SK-N-SH (cell line): ENCODE data around the gene TFAP2E.

ENCODE experiments used
- CHD2 ChIP-seq: fragments of 150-350 bp; IDR thresholded peaks from 2 replicates; pipeline ENCODE4 v1.6.1; 2018; ENCODE audit warnings: low read length; ENCODE audit not compliant: partially characterized antibody
- CTCF ChIP-seq: fragments of 200-600 bp; sonication (generic); IDR thresholded peaks from 2 replicates; pipeline ENCODE4 v1.6.1; 2017; ENCODE audit warnings: antibody characterized with exemption, mild to moderate bottlenecking, moderate library complexity
- EP300 ChIP-seq, 2 experiments: IDR thresholded peaks; 2 replicates each; pipeline versions ENCODE4 v1.4.0 to v1.6.1; 2012; ENCODE audit warnings: borderline replicate concordance in 1 of 2, low read depth in 1 of 2, low read length in 1 of 2
- FOXJ3 ChIP-seq: sonication (generic); formaldehyde crosslinking; IDR thresholded peaks from 2 replicates; pipeline ENCODE4 v1.5.1; 2020; ENCODE audit warnings: mild to moderate bottlenecking, missing genetic modification reagents
- IRF3 ChIP-seq: fragments of 150-350 bp; IDR thresholded peaks from 2 replicates; pipeline ENCODE4 v1.6.1; 2016; ENCODE audit warnings: mild to moderate bottlenecking, low read depth, low read length
- MAX ChIP-seq: IDR thresholded peaks from 2 replicates; pipeline ENCODE4 v1.4.0; 2012; ENCODE audit warnings: low read depth
- POLR2AphosphoS5 ChIP-seq: IDR thresholded peaks from 2 replicates; pipeline ENCODE4 v1.6.1; 2012; ENCODE audit warnings: low read depth, low read length
- REST ChIP-seq: IDR thresholded peaks from 2 replicates; pipeline ENCODE4 v1.6.1; 2012; ENCODE audit warnings: mild to moderate bottlenecking, low read depth, low read length, moderate library complexity
- SIN3A ChIP-seq: IDR thresholded peaks from 2 replicates; pipeline ENCODE4 v1.6.1; 2012; ENCODE audit warnings: low read depth, mild to moderate bottlenecking, low read length, moderate library complexity, borderline replicate concordance
- SMC3 ChIP-seq: IDR thresholded peaks from 2 replicates; pipeline ENCODE4 v1.6.1; 2012; ENCODE audit warnings: low read depth, low read length, improper control_type of control experiment
- TAF1 ChIP-seq: IDR thresholded peaks from 2 replicates; pipeline ENCODE4 v1.6.1; 2012; ENCODE audit warnings: low read depth, mild to moderate bottlenecking, low read length, moderate library complexity, borderline replicate concordance
- TEAD4 ChIP-seq: IDR thresholded peaks from 2 replicates; pipeline ENCODE4 v1.4.0; 2012; ENCODE audit warnings: mild to moderate bottlenecking, borderline replicate concordance; ENCODE audit not compliant: insufficient read depth
- USF2 ChIP-seq: fragments of 150-350 bp; IDR thresholded peaks from 2 replicates; pipeline ENCODE4 v1.6.1; 2017; ENCODE audit warnings: antibody characterized with exemption, low read length, low read depth, borderline replicate concordance
- ZBTB33 ChIP-seq: IDR thresholded peaks from 2 replicates; pipeline ENCODE4 v1.4.0; 2012; ENCODE audit warnings: low read depth, borderline replicate concordance

DNA sequence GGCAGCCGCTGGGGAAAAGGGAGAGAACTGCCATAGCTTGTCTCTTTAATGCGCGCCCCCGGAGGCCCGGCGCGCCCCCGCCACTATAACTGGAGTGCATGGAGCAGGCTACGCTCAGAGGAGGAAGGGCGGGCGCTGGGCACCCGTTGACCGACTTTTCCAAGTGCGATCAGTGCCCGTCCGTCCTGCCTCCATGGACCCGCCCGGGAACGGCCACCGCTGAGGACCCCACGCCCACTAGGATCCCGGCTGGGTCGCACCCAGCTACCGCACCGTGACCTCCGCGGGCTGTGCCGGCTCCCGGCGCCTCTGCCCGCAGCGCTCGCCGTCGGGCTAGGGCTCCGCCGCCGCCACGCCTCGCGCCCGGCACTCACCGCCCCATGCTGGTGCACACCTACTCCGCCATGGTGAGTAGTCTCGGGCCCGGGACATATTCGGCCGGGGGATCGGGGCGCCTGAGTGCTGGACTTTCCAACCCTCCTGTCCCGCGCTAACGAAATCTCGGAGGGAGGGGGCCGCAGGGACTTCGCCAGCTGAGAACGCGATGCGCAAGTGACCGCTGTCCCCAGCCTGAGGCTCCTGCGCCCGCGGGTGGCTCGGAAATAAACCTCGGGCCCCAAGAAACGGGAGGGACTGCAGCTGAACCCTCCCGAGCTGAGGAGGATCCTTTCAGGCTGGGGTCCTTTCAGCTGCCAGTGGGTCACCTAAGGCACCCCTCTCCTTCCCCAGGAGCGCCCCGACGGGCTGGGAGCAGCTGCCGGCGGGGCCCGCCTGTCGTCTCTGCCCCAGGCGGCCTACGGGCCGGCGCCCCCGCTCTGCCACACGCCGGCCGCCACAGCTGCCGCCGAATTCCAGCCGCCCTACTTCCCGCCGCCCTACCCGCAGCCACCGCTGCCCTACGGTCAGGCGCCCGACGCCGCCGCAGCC is at the start of gene TFAP2E:
- TF ChIP-seq CTCF = no peak
- TF ChIP-seq SMC3 = no peak
- TF ChIP-seq REST = no peak
- no peak for TF ChIP-seq POLR2AphosphoS5
- TF ChIP-seq CHD2 = no peak
- TF ChIP-seq TAF1 = no peak
- no peak for TF ChIP-seq TEAD4
- TF ChIP-seq ZBTB33 = no peak
- no peak for TF ChIP-seq MAX
- no peak for TF ChIP-seq SIN3A
- no peak for TF ChIP-seq FOXJ3 (CRISPR knock-in tag)
- TF ChIP-seq IRF3 = no peak
- TF ChIP-seq USF2 = no peak
- TF ChIP-seq EP300 (IDR thresholded peaks at IDR 0.05; ENCODE audit: borderline replicate concordance in 1 of 2, low read depth in 1 of 2, low read length in 1 of 2) = no peak
